Measurements from ENCODE around the gene MTX3. TPM values are rescaled to one million over a fixed set of nuclear protein-coding genes. Genes with fewer than 3 reads are reported as not detected.

Gene MTX3, protein sequence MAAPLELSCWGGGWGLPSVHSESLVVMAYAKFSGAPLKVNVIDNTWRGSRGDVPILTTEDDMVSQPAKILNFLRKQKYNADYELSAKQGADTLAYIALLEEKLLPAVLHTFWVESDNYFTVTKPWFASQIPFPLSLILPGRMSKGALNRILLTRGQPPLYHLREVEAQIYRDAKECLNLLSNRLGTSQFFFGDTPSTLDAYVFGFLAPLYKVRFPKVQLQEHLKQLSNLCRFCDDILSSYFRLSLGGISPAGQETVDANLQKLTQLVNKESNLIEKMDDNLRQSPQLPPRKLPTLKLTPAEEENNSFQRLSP
- total RNA-seq (10 to 100 TPM; 12.8 to 22.6 TPM), polyA plus RNA-seq (1 to 10 TPM; 4.2 to 5.4 TPM)
- long read RNA-seq, donor 1, full-length matches to known transcripts = 5 of 14 reads
- long read RNA-seq, donor 1, partial matches to known transcripts = 9 of 14 reads
- long read RNA-seq, donor 1, other reads (novel, unspliced or antisense) = 0 of 14 reads
- long read RNA-seq, donor 2, partial matches to known transcripts = 0 of 1 reads
- long read RNA-seq, donor 2, other reads (novel, unspliced or antisense) = 0 of 1 reads
- long read RNA-seq, donor 3, partial matches to known transcripts = 0 of 1 reads
- long read RNA-seq, donor 3, other reads (novel, unspliced or antisense) = 0 of 1 reads
- long read RNA-seq, donor 4, partial matches to known transcripts = 0 of 1 reads
- long read RNA-seq, donor 4, other reads (novel, unspliced or antisense) = 0 of 1 reads
- long read RNA-seq, donor 5, full-length matches to known transcripts = 7 of 7 reads
- long read RNA-seq, donor 5, partial matches to known transcripts = 0 of 7 reads
- long read RNA-seq, donor 5, other reads (novel, unspliced or antisense) = 0 of 7 reads

DNA sequence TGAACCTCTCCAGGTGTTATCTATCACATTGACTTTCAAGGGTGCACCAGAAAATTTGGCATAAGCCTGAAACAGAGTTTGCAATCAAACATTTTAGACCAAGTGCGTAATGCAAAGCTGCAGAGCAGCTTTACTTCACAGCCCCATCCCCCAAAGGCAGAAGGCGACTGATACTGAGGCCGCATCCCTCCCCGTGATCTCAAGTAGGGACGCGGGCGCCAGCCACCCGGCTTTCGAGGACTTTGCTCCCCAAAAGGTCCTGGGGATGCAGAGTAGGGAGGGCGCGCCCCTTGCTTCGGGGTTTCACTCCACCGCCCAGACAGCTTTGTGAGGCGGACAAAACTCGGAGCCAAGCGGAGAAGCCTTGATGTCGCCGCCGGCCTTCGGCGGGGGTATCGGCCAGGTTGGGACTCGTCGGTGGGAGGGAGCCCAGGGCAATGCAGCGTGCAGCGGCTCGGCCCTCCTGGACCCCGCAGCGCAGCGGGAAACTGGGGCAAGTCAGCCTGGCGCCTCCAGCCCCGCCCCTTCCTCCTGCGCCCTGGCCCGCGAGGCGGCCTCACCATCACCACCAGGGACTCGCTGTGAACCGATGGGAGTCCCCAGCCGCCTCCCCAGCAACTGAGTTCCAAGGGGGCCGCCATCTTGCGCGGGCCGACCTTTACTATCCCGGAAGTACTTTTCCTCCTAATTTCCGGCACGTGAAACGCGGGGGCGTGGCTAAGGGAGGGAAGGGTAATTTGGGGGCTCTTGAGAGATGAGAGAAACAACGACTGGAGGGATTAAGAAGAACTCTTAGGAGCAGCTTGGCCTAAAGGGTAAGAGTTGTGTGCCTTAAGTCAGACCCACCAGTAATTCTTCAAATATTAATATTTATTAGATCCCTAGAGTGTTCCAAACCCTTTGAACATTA lies at the start of gene MTX3:
Gene MTX3, minus strand, starts transcription at position 665 of the 910 bp plus-strand sequence. Its CDS starts 24 bp downstream, at position 641.
- Histone ChIP-seq H3K36me3 (ENCODE audit: control insufficient read depth in 4 of 4, insufficient read depth in 4 of 4, low read length in 4 of 4) (peaks cover 0 to 22% (median 4%) of the 10 kb centered on the region in 4 donors), H3K9me3 (ENCODE audit: control insufficient read depth in 4 of 4, insufficient read depth in 3 of 4, low read length in 3 of 4) (no peaks in the 10 kb centered on the region), H3K27ac (ENCODE audit: low read depth in 1 of 2, low read length in 1 of 2) (peak within 1 kb of the TSS; percentile 73 to 76), H3K27me3 (ENCODE audit: control insufficient read depth in 3 of 3, insufficient read depth in 3 of 3, low read length in 2 of 3) (no peaks in the 10 kb centered on the region), H3K9ac (ENCODE audit: insufficient read depth in 1 of 2, low read length in 2 of 2) (peak within 1 kb of the TSS; percentile 43 to 53), H3K4me1 (ENCODE audit: control insufficient read depth in 5 of 5, insufficient read depth in 5 of 5, low read length in 5 of 5) (peaks cover 0 to 11% (median 6%) of the 10 kb centered on the region in 5 donors), H3K4me3 (peak within 1 kb of the TSS; percentile 80)
- WGBS, 2 donors = 4 to 5% methylated on average over 36 to 50 of the region's 50 CpGs
- ATAC-seq (ENCODE audit: insufficient read depth, low FRiP score) (peak; percentile 90), DNase-seq (peak; percentile 88 to 92 (median 92))
- TF ChIP-seq, protein P1, sequence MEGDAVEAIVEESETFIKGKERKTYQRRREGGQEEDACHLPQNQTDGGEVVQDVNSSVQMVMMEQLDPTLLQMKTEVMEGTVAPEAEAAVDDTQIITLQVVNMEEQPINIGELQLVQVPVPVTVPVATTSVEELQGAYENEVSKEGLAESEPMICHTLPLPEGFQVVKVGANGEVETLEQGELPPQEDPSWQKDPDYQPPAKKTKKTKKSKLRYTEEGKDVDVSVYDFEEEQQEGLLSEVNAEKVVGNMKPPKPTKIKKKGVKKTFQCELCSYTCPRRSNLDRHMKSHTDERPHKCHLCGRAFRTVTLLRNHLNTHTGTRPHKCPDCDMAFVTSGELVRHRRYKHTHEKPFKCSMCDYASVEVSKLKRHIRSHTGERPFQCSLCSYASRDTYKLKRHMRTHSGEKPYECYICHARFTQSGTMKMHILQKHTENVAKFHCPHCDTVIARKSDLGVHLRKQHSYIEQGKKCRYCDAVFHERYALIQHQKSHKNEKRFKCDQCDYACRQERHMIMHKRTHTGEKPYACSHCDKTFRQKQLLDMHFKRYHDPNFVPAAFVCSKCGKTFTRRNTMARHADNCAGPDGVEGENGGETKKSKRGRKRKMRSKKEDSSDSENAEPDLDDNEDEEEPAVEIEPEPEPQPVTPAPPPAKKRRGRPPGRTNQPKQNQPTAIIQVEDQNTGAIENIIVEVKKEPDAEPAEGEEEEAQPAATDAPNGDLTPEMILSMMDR (IDR thresholded peaks at IDR 0.05; ENCODE audit: control extremely low read depth, extremely low read depth) = no peak

DNA sequence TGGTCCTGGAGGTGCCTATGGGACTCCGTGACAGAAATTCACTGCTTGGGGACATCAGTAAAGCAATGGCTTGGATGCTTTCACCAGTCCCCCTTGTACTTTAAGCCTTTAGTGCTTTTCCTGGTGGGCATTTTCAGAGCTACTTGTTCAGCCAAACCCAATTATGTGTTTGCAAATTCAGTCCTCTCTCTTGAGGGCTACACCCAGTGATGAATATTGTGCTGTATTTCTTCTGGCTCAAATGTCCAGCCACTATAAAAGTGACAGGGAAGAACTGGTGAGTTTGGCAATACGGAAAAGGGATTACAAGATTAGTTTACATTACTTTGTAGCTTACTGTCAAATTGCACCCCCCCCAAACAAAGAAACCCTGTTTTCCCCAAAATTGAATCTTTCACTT lies 48.6 kb upstream of the MTX3 start:
- TF ChIP-seq, protein P1 (IDR thresholded peaks at IDR 0.05; ENCODE audit: control extremely low read depth, extremely low read depth) = no peak
- DNase-seq = no peak
- 74 to 84% methylated on average over 2 of the region's 2 CpGs for WGBS, 2 donors
- no peaks in the 10 kb centered on the region for H3K9me3 ChIP-seq (ENCODE audit: control insufficient read depth in 4 of 4, insufficient read depth in 3 of 4, low read length in 3 of 4)
- H3K4me3 ChIP-seq = no peak overlapping the region
- no peaks in the 10 kb centered on the region for H3K36me3 ChIP-seq (ENCODE audit: control insufficient read depth in 4 of 4, insufficient read depth in 4 of 4, low read length in 4 of 4)
- H3K27ac ChIP-seq (ENCODE audit: low read depth in 1 of 2, low read length in 1 of 2) = no peak overlapping the region
- peaks cover 0 to 4% (median 0%) of the 10 kb centered on the region in 5 donors for H3K4me1 ChIP-seq (ENCODE audit: control insufficient read depth in 5 of 5, insufficient read depth in 5 of 5, low read length in 5 of 5)
- no peak overlapping the region for H3K9ac ChIP-seq (ENCODE audit: insufficient read depth in 1 of 2, low read length in 2 of 2)
- no peak for ATAC-seq (ENCODE audit: insufficient read depth, low FRiP score)
- H3K27me3 ChIP-seq (ENCODE audit: control insufficient read depth in 3 of 3, insufficient read depth in 3 of 3, low read length in 2 of 3) = peaks cover 2 to 31% (median 30%) of the 10 kb centered on the region in 3 donors

DNA sequence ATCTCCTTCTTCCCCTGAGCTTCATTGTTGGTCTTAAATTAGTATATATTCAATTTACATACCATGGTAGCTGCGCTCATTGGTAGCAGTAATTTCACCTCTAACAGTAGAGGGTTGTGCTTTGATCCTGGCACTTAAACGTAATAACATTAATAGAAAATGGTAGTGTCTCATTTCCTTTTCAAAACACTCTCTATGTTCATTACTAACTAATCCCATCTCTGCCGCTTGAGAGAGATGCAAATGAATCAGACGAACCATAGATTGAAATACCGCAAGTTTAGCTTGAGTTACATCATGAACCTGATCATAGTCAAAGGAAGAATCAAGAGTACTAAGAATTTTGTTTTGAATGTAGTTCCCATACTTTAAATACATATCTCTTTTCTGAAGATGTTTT lies 46.3 kb upstream of the MTX3 start:
- no peak overlapping the region for H3K9ac ChIP-seq (ENCODE audit: insufficient read depth in 1 of 2, low read length in 2 of 2)
- H3K27me3 ChIP-seq (ENCODE audit: control insufficient read depth in 3 of 3, insufficient read depth in 3 of 3, low read length in 2 of 3) = peaks cover 2 to 53% (median 52%) of the 10 kb centered on the region in 3 donors
- WGBS, 2 donors = 69 to 86% methylated on average over 5 of the region's 5 CpGs
- H3K36me3 ChIP-seq (ENCODE audit: control insufficient read depth in 4 of 4, insufficient read depth in 4 of 4, low read length in 4 of 4) = no peaks in the 10 kb centered on the region
- no peak overlapping the region for H3K4me3 ChIP-seq
- no peaks in the 10 kb centered on the region for H3K9me3 ChIP-seq (ENCODE audit: control insufficient read depth in 4 of 4, insufficient read depth in 3 of 4, low read length in 3 of 4)
- TF ChIP-seq, protein P1 (IDR thresholded peaks at IDR 0.05; ENCODE audit: control extremely low read depth, extremely low read depth) = no peak
- H3K4me1 ChIP-seq (ENCODE audit: control insufficient read depth in 5 of 5, insufficient read depth in 5 of 5, low read length in 5 of 5) = peaks cover 0 to 4% (median 0%) of the 10 kb centered on the region in 5 donors
- no peak overlapping the region for H3K27ac ChIP-seq (ENCODE audit: low read depth in 1 of 2, low read length in 1 of 2)
- DNase-seq (no peak), ATAC-seq (ENCODE audit: insufficient read depth, low FRiP score) (no peak)

Data from lung (tissue), 16 donors.